IgD-negative memory B cell (primary cell): Measurements from ENCODE around the gene MRPL10. TPM values are rescaled to one million over a fixed set of nuclear protein-coding genes. Genes with fewer than 3 reads are reported as not detected.

ENCODE experiments used
- H3K27ac Mint-ChIP-seq, 3 donors: one replicate each; pipeline ENCODE4 v1.8.0; 2020 to 2022; ENCODE audit warnings: mild to moderate bottlenecking in 3 of 3, mixed read lengths in 3 of 3, moderate library complexity in 1 of 3
- H3K27me3 Mint-ChIP-seq: one replicate; pipeline ENCODE4 v1.8.0; 2021; ENCODE audit warnings: mixed read lengths
- H3K36me3 Mint-ChIP-seq: one replicate; pipeline ENCODE4 v1.8.0; 2020; ENCODE audit warnings: mild to moderate bottlenecking, mixed read lengths
- H3K4me1 Mint-ChIP-seq, 3 donors: one replicate each; pipeline ENCODE4 v1.8.0; 2020 to 2022; ENCODE audit warnings: mixed read lengths in 3 of 3, mild to moderate bottlenecking in 1 of 3
- H3K4me3 Mint-ChIP-seq, 4 donors: one replicate each; pipeline ENCODE4 v1.8.0; 2020 to 2022; ENCODE audit warnings: mild to moderate bottlenecking in 4 of 4, mixed read lengths in 4 of 4, moderate library complexity in 3 of 4
- H3K9me3 Mint-ChIP-seq, 3 donors: one replicate each; pipeline ENCODE4 v1.8.0; 2020 to 2021; ENCODE audit warnings: mixed read lengths in 3 of 3, mild to moderate bottlenecking in 1 of 3
- polyA plus RNA-seq: library from polyadenylated mRNA; unstranded; fragments of 300-500 nt; fragmentation: Illumina TruSeq; gene quantifications from one replicate; pipeline ENCODE4 v1.2.3, GENCODE V29; 2021

The MRPL10 gene
- polyA plus RNA-seq, 1 donor from 2014 or later: 36.2 TPM

- Mint-ChIP-seq H3K4me3 (no peak overlapping the region), H3K4me1 (peaks cover 0 to 7% (median 7%) of the 10 kb centered on the region in 3 donors), H3K27ac (no peak overlapping the region), H3K9me3 (no peaks in the 10 kb centered on the region), H3K27me3 (peaks cover 26% of the 10 kb centered on the region), H3K36me3 (no peaks in the 10 kb centered on the region)
These were observed 37.8 kb upstream of the MRPL10 start for GRCh38 chr17:47869114-47869513.

DNA sequence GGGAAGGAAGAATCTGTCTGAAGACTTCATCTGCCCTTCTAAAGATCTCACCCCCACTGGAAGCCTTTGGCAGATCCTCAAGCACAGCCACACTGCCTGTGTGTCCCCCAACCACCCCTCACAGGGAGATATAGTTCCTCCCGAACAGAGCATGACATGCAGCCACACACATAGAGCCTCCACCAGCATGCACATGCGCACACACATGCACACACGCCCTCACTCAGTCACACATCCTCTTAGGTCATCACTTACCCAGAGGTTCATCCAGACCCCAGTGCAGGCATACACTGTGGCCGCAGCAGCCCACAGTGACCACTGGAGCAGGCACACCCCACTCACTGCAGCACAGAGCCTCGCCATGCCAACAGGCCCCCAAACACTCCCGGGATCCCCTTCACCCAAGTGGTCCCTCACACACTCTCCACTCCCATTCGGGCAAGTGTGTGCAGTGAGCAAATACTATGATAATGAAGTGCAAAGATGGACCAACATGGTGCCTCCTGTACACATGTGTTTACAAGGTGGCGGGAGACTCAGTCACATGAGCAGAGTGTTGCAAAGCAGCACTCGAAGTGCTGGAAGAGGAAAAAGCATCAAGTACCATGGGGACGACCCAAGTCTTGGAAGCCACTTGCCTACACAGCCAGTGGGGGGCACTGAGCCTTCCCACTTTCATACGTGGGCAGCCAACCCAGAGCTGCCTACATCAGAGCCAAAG is 36.6 kb upstream of the MRPL10 start:
- no peaks in the 10 kb centered on the region for H3K9me3 Mint-ChIP-seq
- peaks cover 0 to 7% (median 7%) of the 10 kb centered on the region in 3 donors for H3K4me1 Mint-ChIP-seq
- peaks cover 22% of the 10 kb centered on the region for H3K27me3 Mint-ChIP-seq
- H3K36me3 Mint-ChIP-seq: no peaks in the 10 kb centered on the region
- peak overlapping the region in 1 of 3 donors; percentile 29 for H3K27ac Mint-ChIP-seq
- no peak overlapping the region for H3K4me3 Mint-ChIP-seq

- H3K27me3 Mint-ChIP-seq: peaks cover 18% of the 10 kb centered on the region
- H3K4me1 Mint-ChIP-seq: peaks cover 0 to 8% (median 5%) of the 10 kb centered on the region in 3 donors
- no peak overlapping the region for H3K4me3 Mint-ChIP-seq
- no peak overlapping the region for H3K27ac Mint-ChIP-seq
- no peaks in the 10 kb centered on the region for H3K36me3 Mint-ChIP-seq
- H3K9me3 Mint-ChIP-seq: no peaks in the 10 kb centered on the region
These were observed 35.6 kb upstream of the MRPL10 start for GRCh38 chr17:47866941-47867340.

DNA sequence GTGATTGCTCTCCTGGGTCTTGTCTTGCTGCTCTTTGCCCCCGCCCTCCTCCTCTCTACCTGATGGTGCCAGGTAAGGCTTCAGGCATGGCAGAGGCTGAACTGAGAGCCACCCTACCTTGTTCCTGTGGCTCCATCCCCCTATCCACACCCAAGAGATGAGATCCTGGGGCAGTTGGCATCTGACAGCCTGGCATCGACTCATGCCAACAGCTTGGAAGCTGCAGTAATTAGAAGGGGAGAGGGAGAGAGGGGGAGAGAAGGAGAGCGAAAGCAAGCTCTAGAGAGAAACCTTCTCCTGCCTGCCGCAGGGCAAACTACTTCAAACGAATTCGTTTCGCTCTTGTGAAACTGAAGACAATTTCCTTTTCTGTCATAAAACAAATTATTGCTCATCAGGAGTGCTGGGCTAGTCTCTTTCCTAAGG is 33.5 kb upstream of the MRPL10 start:
- H3K27ac Mint-ChIP-seq: no peak overlapping the region
- H3K4me1 Mint-ChIP-seq: peaks cover 0 to 6% (median 0%) of the 10 kb centered on the region in 3 donors
- no peak overlapping the region for H3K4me3 Mint-ChIP-seq
- H3K27me3 Mint-ChIP-seq: peaks cover 16% of the 10 kb centered on the region
- no peaks in the 10 kb centered on the region for H3K36me3 Mint-ChIP-seq
- H3K9me3 Mint-ChIP-seq: no peaks in the 10 kb centered on the region

DNA sequence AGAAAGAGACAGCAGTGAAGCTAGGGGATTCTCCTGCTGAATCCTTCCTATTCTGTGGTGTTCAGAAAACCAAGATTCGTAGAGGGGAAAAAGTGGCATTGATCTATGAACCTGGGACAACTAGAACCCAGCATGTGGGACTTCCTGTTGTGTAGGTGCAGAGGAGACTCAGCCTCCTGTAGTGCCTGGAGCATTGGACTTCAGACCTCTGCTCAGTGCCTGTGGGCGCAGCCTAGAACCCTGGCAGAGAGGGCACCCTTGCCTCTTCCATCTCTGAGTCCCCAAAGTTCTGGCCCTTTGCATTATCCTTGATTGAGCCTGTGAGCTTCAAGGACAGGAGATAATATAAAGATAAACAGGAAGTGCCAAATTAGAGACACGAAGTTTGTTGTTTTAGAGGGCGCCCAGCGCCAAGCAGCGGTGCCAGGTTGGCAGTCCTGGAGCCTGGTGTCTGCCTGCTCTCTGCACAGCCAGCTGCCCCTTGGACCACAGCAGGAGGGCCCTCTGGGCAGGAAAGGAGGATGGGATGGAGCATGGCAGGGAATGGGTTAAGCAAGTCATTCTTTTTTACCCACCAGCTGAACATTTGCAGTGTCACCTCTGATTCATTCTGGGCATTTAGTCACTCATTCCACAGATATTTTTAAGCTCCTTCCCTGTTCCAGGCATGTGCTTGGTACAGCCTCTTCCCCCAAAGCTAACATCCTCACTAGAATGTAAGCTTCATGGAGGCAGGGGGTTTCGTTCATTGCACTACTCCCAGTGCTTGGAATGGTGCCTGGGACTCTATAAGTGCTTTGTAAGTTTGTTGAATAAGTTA is 31.5 kb upstream of the MRPL10 start:
- Mint-ChIP-seq H3K4me3 (no peak overlapping the region), H3K4me1 (peaks cover 0 to 6% (median 0%) of the 10 kb centered on the region in 3 donors), H3K9me3 (no peaks in the 10 kb centered on the region), H3K36me3 (no peaks in the 10 kb centered on the region), H3K27ac (no peak overlapping the region), H3K27me3 (peaks cover 22% of the 10 kb centered on the region)

DNA sequence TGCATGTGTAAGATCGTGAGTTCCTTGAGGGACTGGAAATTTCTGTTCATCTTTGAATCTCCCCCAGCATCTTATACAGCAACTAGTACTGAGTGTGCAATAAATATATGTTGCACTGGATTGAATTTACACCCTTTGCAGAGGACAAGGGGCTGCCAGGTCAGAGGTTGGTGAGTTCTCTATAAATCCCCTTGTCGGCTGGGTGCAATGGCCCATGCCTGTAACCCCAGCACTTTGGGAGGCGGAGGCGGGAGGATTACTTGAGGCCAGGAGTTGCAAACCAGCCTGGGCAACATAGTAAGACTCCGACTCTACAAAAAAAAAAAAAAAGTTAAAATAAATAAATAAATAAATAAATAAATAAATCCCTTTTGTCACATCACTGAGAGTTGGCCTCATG is 29.0 kb upstream of the MRPL10 start:
- Mint-ChIP-seq H3K36me3 (no peaks in the 10 kb centered on the region), H3K4me1 (peaks cover 0 to 6% (median 0%) of the 10 kb centered on the region in 3 donors), H3K27ac (no peak overlapping the region), H3K4me3 (no peak overlapping the region), H3K27me3 (peaks cover 25% of the 10 kb centered on the region), H3K9me3 (no peaks in the 10 kb centered on the region)

GRCh38 chr17:47857551-47858455 is 26.5 kb upstream of the MRPL10 start:
- Mint-ChIP-seq H3K9me3 (no peaks in the 10 kb centered on the region), H3K36me3 (no peaks in the 10 kb centered on the region), H3K4me1 (peaks cover 0 to 8% (median 4%) of the 10 kb centered on the region in 3 donors), H3K4me3 (no peak overlapping the region), H3K27ac (no peak overlapping the region), H3K27me3 (peaks cover 43% of the 10 kb centered on the region)

DNA sequence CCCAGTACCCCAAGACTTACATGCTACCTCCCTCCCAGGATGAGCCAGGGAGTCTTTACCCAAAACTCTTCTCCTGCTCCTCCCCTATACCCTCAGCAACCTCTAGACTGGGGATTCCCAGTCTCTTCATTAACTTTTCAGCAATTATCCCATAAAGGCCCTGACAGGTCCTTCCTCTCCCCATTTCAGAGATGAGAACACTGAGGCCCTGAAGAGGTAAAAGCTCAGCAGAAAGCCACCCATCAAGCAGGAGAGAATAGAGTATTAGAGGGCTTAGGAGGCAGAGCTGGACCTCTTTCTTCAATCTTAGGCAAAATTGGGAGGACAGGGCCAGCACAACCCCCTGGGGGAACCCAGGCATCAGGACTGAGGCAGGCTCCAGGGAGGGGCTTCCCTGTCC is 25.5 kb upstream of the MRPL10 start:
- Mint-ChIP-seq H3K4me3 (no peak overlapping the region), H3K27ac (no peak overlapping the region), H3K4me1 (peaks cover 7 to 15% (median 7%) of the 10 kb centered on the region in 3 donors), H3K9me3 (no peaks in the 10 kb centered on the region), H3K36me3 (no peaks in the 10 kb centered on the region), H3K27me3 (peaks cover 52% of the 10 kb centered on the region)

- H3K9me3 Mint-ChIP-seq: no peaks in the 10 kb centered on the region
- no peak overlapping the region for H3K27ac Mint-ChIP-seq
- H3K4me3 Mint-ChIP-seq: no peak overlapping the region
- H3K27me3 Mint-ChIP-seq: peaks cover 54% of the 10 kb centered on the region
- peaks cover 8 to 16% (median 8%) of the 10 kb centered on the region in 3 donors for H3K4me1 Mint-ChIP-seq
- no peaks in the 10 kb centered on the region for H3K36me3 Mint-ChIP-seq
These were observed 24.4 kb upstream of the MRPL10 start for GRCh38 chr17:47855737-47856136.

DNA sequence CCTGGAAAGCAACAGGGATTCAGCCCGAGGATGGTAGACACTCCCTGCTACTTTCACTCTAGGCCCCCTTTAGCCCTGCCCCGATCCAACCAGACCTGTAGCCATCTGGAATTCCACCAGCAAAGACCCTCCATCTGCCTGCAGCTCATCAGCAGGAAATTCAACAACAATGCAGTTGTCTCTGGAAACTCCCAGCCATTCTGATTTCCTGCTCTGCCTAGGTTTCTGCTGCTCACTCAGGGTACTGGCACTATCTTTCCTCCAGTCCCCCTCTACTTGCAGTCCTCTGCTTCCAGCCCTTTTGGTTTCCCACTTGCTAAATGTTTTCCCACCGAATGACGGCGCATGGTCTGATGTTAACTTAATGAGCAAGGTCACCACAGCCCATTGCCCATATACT is 22.3 kb upstream of the MRPL10 start:
- Mint-ChIP-seq H3K27ac (no peak overlapping the region), H3K4me1 (peaks cover 11 to 16% (median 12%) of the 10 kb centered on the region in 3 donors), H3K4me3 (peak overlapping the region in 1 of 4 donors; percentile 34), H3K9me3 (no peaks in the 10 kb centered on the region), H3K36me3 (peaks cover 2% of the 10 kb centered on the region), H3K27me3 (peaks cover 58% of the 10 kb centered on the region)

DNA sequence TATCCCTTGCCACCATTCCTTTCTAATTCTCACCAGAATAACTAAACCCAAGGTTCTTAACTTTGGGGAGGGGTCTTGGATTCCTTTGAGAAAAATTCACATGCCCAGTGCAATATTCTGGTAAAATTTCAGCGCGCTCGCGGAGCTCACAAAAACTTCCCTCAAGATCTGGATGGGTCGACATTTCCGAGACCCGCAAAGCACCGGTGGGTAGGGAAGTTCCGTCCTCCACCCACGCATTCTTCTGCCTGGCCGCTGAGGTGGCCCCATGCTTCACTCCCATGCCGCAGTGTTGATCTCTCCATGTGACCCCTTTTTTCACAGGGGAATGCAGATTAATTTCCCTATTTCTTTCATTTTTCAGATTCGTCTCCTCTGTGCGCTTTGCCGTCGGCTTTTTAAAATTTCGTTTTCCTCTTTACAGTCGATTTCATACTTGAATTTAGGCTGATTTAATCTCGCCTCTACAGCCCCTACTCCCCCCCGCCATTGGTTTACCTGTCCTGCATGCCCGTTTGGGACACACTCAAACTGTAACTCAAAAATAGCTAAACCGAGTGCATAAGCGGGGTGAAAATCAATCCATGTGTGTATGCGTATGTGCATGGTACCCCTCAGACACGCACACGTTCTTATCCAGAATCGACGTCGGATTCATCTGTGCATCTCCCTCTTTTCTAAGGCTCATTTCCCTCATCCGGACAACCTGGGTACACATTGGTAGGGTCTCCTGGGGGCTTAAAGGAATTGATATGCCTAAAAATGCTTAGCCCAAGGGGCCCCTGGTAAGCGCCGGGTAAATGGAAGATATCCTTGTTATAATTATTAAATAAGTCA is 21.0 kb upstream of the MRPL10 start:
- Mint-ChIP-seq H3K27me3 (peaks cover 63% of the 10 kb centered on the region), H3K27ac (no peak overlapping the region), H3K4me3 (peak overlapping the region in 3 of 4 donors; percentile 19 to 89 (median 73)), H3K36me3 (peaks cover 2% of the 10 kb centered on the region), H3K9me3 (no peaks in the 10 kb centered on the region), H3K4me1 (peaks cover 11 to 16% (median 12%) of the 10 kb centered on the region in 3 donors)

- Mint-ChIP-seq H3K4me1 (peaks cover 11 to 16% (median 12%) of the 10 kb centered on the region in 3 donors), H3K36me3 (peaks cover 2% of the 10 kb centered on the region), H3K9me3 (no peaks in the 10 kb centered on the region), H3K27me3 (peaks cover 68% of the 10 kb centered on the region), H3K27ac (no peak overlapping the region), H3K4me3 (peak overlapping the region in 3 of 4 donors; percentile 19 to 89 (median 39))
These were observed 20.4 kb upstream of the MRPL10 start for GRCh38 chr17:47851764-47852112.

GRCh38 chr17:47850692-47851573 is 19.6 kb upstream of the MRPL10 start, which contains the start of gene SP6:
Gene SP6 (minus strand): TSS chr17:47851163. CDS start chr17:47848429, 2,734 bp downstream.
- H3K9me3 Mint-ChIP-seq: no peaks in the 10 kb centered on the region
- H3K4me1 Mint-ChIP-seq: peaks cover 11 to 16% (median 12%) of the 10 kb centered on the region in 3 donors
- peaks cover 73% of the 10 kb centered on the region for H3K27me3 Mint-ChIP-seq

More at GRCh38 chr17:47850692-47851573, 19.6 kb upstream of the MRPL10 start, which contains the start of gene SP6:
- no peak within 1 kb of the TSS for H3K27ac Mint-ChIP-seq
- H3K4me3 Mint-ChIP-seq: peak within 1 kb of the TSS; percentile 19 to 89 (median 62)
- peaks cover 2% of the 10 kb centered on the region for H3K36me3 Mint-ChIP-seq
